ENCODE results near the gene PDGFRA. TPM values are rescaled to one million over a fixed set of nuclear protein-coding genes. Genes with fewer than 3 reads are reported as not detected.
A peak's percentile ranks its signal among the peaks of the same experiment; 100 is the strongest.
"Not testable (repeated sequence)": the region's sequence is repeated elsewhere in the genome, so short reads cannot be mapped to it uniquely, and the experiment has no call there.

Gene PDGFRA
- total RNA-seq, 1 donor from 2014 or later: 15.5 TPM

DNA sequence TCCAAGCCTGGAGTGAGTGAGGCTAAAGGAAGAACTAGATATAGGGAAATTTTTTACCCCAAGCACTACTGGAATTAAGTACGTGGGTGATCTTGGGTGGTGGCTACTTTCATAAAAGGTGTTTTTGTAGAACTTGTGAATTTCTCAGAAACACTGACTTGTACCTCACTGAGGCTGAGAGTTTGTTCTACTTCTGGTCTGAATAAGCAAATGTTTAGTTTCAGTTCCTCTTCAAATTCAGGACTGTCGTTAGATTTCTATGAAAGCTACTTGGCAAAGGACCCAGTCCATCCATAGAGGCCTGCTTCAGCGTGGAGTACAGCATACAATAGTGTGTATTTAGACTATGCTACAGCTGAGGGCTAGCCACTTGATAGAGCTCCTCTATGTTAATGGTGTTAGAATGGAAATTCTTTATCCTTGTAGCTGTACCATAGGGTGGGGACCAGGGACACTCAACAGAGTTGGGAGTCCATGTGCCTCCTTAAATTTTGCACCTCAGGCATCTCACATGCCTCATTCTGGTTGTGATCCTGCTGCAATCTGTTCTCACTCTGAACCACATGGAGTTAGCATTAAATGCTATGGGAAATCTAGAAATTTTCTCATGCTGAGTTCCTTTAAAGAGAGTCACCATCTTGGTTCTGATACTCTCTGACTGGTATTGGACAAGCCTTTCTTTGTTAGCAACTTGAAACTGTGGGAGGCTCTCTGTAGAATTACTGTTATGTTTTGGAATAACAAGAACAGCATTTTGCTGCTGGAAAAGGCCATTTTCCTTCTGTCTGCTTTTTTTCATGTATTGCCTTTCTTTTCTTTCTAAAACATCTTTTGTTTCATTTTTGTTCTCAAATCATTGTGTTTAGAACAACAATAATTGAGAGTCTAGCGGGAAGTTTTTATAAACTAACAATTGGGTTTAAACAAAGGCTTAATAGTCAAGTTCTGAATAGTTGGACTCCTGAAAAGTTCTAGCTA is 86.8 kb downstream of the PDGFRA start:
- DNase-seq (ENCODE audit: low spot score): no peak
- no peak for ATAC-seq

DNA sequence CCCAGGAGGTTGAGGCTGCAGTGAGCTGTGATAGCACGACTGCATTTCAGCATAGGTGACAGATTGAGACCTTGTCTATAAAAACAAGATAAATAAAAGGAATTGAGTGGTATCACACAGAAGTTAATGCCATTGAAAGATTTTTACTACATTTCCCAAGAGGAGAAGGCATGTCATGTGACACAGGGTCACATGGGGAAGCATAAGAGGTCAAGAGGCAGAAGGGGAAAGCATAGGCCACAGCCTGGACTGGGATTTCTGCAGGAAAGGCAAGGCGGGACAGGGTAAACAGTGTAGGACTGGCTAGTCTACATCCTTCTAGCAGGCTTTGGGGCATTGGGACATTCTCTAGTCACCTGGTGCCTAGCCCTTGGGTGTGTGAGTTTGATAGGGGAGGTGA is 88.6 kb downstream of the PDGFRA start:
- ATAC-seq: no peak
- no peak for DNase-seq (ENCODE audit: low spot score)

GRCh38 chr4:54318904-54319303 is 89.8 kb downstream of the PDGFRA start:
- DNase-seq (ENCODE audit: low spot score): no peak
- peak; percentile 75 for ATAC-seq

GRCh38 chr4:54320826-54321685 is 92.0 kb downstream of the PDGFRA start:
- ATAC-seq: no peak

GRCh38 chr4:54322818-54323417 is 93.8 kb downstream of the PDGFRA start:
- ATAC-seq (peak; percentile 96), DNase-seq (ENCODE audit: low spot score) (peak; percentile 62)

More at GRCh38 chr4:54320826-54321685, 92.0 kb downstream of the PDGFRA start:
- DNase-seq (ENCODE audit: low spot score): no peak

- no peak for DNase-seq (ENCODE audit: low spot score)
- no peak for ATAC-seq
Measured at GRCh38 chr4:54330896-54331295, 101.8 kb downstream of the PDGFRA start.

GRCh38 chr4:54332542-54332941 is 103.4 kb downstream of the PDGFRA start:
- ATAC-seq (no peak), DNase-seq (ENCODE audit: low spot score) (no peak)

- no peak for DNase-seq (ENCODE audit: low spot score)
- ATAC-seq: no peak
Measured at GRCh38 chr4:54333657-54334056, 104.6 kb downstream of the PDGFRA start.

GRCh38 chr4:54334769-54335168 is 105.7 kb downstream of the PDGFRA start:
- not testable (repeated sequence) for DNase-seq (ENCODE audit: low spot score); ATAC-seq

- no peak for DNase-seq (ENCODE audit: low spot score)
- no peak for ATAC-seq
Measured at GRCh38 chr4:54337009-54337408, 107.9 kb downstream of the PDGFRA start.

- not testable (repeated sequence) for ATAC-seq; DNase-seq (ENCODE audit: low spot score)
Measured at GRCh38 chr4:54342067-54342466, 113.0 kb downstream of the PDGFRA start.

Other genes starting within 250 kb of the PDGFRA start
- gene CHIC2, start 164.7 kb upstream of the PDGFRA start, total RNA-seq: 9.6 TPM
- not detected for gene GSX2, start 129.1 kb upstream of the PDGFRA start, total RNA-seq

All from left lobe of liver (tissue), 2 donors.